Activated CD8-positive, alpha-beta memory T cell treated with anti-CD3 and anti-CD28 coated beads, Interleukin-2, amount 50 U/mL, for 24 hours (primary cell): ENCODE results near the gene COL7A1.
"Not testable (repeated sequence)": the region's sequence is repeated elsewhere in the genome, so short reads cannot be mapped to it uniquely, and the experiment has no call there.

Experiments
- DNase-seq: peaks from one replicate; pipeline ENCODE4 v3.0.0-alpha.2; 2020; ENCODE audit errors: extremely low read depth

Gene COL7A1

DNA sequence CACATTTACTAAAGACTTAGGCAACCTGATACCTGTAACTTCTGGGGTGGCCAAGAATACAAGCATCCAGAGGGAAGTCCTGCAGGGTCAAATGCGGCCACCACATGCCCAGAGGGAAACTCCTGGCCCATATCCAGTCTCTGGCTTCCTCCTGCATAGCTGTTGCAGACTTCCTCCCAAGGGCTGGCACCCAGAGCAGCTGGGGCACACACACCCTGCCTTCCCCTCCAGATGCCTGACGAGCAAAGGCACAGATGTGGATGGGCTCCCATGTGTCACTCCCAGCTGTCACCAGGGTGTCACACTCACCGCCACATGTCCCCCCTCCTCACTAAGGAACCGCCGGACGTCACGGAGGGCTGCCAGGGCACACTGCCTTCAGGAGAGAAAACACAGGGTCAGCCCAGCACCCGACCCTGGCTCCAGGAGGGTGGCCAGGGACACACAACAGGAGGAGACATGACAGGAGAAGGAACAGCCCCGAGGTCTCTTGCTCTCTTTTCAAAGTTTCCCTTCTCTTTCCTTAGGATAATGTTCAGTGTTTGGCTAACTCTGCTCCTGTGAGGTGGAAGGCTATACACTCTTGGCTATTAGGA lies 51.8 kb downstream of the COL7A1 start:
- no peak for DNase-seq

DNA sequence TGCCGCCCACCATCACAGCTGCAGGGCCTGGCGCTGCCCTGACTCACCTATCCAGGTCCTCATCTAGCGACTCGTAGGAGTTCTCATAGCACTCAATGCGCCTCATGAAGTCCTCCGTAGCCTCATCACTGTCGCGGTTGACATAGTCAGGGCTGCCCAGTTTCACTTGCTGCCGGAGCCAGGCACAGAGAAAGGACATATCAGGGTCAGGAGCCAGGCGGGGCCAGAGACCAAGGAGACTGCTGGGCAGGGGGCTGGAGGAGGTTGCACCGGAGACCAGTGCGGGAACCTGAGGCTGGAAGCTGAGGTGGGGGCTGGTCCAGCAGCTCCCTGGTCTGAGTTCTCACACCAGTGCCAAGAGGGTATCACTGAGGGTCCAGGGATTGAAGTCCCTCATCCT lies 56.7 kb downstream of the COL7A1 start:
- no peak for DNase-seq

DNA sequence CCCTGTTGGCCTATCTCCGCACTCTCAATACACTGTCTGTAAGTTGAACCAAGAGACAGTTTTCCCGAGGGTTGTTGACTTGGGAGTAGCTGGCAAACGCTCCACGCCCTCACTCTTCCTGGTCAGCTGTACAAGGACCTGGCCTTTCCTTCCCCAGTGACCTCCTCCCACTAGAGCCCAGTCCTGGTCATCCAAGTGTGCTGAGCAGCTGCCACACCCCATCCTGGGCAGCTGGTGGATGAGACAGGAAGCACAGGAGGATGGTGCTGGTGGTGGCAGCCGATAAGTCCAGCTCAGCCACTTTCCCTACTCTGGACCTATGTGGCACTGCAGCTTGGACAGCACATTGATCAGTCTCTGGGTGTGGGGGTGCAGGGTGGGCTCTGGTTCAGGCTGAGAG lies 58.3 kb downstream of the COL7A1 start:
- no peak for DNase-seq

DNA sequence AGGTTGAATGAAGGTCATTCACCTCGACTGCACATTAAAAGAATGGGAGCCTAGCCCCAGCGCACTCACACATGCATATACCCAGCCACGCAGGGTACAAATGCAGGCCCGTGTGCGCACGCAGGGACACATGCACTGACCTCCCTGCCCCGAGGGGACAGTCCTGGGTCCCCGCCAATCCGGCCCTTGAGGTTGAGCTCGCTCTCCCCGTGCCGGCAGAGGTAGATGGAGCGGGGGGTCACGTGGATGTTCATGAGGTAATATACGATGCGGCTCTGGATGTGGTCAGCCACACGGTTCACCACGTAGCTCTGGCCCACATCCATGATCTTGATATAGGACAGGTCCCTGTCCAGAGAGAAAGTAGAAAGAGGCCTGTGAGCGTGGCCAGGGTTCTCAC lies 59.0 kb downstream of the COL7A1 start:
- DNase-seq = no peak

DNA sequence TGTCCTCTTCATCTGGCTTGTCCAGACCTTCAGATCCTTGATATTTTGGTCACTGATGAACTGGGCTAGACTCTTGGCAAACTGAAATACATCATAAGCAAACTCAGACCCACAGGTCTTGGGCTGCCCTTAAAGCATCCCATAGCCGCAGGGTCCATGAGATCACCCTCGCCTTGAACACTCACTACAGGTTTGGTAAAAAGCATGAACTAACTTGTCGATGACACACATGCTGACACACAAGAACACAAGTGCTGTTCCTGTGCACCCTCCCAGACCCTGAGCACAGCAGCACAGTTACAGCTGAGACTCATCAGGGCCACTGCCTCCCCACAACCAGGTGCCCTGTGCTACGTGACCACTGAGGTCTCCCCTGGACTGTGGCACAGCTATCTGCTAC lies 59.6 kb downstream of the COL7A1 start:
- no peak for DNase-seq

DNA sequence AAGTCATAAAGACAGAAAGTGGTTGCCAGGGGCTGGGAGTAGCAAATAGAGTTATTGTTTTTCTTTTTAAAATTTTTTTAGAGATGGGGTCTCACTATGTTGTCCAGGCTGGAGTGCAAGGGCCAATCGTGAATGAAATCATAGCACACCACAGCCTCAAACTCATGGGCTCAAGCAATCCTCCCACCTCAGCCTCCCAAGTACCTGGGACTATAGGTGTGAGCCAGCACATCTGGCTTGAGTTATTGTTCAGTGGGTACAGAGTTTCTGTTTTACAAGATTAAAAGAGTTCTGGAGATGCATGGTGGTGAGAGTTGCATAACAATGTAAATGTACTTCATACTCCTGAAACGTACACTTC lies 62.2 kb downstream of the COL7A1 start:
- DNase-seq = no peak

DNA sequence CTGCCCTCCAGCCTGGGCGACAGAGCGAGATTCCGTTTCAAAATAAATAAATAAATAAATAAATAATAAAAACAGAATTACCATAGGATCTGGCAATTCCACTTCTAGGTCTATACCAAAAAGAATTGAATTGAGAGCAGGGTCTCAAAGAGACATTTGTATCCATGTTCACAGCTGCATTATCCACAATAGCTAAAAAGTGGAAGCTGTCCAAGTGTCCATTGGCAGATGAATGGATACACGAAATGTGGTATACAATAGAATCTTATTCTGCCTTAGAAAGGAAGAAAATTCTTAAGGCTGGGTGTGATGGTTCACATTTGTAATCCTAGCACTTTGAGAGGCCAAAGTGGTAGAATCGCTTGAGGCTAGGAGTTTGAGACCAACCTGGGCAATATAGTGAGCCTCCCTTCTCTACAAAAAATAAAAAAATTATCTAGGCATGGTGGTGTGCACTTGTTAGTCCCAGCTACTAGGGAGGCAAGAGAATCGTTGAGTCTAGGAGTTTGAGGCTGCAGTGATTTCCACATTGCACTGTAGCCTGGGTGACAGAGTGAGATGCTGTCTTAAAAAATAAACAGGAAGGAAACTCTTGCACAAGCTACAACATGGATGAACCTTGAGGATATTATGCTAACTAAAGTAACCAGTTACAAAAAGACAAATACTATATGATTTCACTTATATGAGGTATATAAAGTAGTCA lies 62.7 kb downstream of the COL7A1 start:
- DNase-seq = no peak

DNA sequence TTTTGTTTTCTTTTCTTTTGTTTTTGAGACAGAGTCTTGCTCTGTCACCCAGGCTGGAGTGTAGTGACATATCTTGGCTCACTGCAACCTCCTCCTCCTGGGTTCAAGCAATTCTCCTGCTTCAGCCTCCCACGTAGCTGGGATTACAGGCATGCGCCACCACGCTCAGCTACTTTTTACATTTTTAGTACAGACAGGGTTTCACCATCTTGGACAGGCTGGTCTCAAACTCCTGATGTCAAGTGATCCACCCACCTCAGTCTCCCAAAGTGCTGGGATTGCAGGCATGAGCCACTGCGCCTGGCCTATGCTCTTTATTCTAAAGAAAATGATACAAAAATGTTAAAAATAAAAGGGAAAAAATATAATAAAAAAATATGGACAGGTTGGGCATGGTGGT lies 64.4 kb downstream of the COL7A1 start:
- not testable (repeated sequence) for DNase-seq

DNA sequence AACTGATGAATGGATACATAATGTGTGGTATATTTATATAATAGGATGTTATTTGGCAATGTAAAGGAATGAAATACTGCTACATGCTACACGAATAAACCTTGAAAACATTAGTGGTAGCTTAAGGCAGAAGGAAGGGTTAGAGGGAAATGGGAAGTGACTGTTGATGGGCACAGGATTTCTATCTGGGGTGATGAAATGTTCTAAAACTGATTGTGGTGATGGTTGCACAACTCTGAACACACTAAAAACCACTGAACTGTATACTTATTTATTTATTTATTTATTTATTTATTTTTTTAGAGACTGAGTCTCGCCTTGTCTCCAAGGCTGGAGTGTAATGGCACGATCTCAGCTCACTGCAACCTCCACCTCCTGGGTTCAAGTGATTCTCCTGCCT lies 66.4 kb downstream of the COL7A1 start:
- no peak for DNase-seq

DNA sequence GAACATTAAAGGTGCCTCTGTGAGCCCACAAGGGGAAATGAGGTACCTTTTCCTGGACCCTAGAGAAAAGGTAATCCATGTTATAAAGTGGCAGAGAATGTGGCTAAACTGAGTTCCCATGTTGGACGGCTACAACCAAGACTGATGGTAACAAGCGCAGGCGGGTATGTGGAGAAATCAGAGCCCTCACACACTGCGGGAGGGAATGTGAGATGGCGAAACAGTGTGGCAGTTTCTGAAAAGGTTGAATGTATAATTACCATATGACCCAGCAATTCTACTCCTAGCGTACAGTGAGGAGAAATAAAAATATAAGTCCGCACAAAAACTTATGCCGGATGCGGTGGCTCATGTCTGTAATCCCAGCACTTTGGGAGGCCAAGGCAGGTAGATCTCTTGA lies 67.1 kb downstream of the COL7A1 start:
- no peak for DNase-seq

DNA sequence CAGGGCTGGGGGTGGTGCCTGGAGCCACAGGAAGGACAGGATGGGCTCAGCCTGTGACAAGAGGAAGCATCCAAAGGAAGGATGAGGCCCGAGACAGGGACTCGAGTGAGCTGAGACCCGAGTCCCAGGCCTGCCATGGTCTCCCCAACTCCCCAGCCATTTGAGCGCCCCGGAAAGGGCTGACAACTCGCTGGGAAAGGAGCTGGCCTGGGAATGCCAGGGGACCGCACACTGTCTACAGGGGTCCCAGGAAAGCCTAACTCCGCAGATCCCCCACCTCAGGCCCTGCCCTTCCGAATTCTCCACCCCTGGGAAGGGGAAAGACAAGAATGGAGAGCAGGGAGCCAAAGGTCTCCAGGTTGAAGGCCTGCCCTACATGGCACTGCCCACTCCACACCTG lies 70.2 kb downstream of the COL7A1 start:
- DNase-seq = no peak

DNA sequence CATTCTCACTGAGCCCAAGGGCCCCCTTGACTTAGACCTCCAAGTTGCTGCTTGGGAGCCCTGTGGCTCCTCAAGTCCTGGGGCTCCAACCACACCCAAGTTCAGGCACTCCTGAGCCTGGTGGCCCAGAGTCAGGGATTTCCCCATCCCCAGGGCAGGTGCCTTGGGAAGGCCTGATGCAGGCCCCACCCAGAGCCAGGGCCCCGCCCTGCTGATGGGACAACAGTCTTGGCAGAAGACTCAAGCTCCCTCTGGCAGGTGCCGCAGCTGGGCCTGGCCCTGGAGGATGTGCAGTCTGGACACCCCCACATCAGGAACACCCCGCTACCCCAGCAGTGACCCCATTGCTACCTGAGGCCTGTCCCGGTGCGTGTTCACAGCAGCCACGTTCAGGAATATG lies 73.5 kb downstream of the COL7A1 start:
- no peak for DNase-seq

DNA sequence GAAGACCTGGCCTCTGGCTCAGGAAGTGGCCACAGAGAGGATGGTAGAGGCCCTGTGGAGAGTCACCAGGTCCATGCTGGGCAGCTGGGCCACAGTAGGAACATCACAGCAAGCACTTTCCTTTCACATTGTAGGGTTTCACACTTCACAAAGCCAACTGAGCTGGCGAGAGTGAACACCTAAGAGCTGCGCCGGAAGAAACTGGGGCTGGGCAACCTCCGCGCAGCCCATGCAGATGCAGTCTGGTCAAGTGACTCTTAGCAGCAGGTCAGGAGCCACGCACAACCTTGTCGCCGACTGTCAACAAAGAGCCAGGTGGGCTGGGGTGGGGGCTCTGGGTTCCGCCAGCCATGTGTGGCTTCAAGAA lies 75.9 kb downstream of the COL7A1 start:
- DNase-seq = no peak

DNA sequence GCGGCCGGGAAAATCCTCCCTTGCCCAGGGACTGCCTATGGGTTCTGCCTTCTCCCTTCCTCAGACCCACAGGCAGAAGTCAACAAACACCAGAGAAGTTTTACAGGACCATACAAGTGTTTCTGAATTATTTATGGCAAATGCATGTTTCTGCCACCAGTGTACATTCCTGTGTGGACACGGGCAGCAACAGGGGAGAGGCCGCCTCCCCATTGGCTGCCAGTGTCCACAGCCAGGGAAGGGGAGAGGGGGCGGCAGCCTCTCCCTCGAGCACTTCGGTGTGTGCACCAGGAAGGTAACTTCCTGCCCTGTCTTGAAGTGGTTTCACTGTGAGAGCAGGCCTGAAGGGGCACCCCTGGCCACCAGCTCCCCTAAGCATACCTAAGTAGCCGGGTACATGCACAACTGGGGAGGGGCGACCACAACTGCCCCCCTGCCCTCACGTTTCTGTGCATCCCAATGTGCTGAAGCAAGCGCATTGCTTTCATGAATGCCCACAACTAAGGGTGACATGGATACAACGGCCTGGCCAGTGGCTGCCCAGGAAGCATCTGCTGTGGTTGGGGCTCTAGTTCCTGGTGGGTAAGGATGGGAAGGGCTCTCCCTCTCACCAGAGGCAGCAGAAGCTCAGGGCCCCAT lies 76.4 kb downstream of the COL7A1 start:
- DNase-seq = no peak

DNA sequence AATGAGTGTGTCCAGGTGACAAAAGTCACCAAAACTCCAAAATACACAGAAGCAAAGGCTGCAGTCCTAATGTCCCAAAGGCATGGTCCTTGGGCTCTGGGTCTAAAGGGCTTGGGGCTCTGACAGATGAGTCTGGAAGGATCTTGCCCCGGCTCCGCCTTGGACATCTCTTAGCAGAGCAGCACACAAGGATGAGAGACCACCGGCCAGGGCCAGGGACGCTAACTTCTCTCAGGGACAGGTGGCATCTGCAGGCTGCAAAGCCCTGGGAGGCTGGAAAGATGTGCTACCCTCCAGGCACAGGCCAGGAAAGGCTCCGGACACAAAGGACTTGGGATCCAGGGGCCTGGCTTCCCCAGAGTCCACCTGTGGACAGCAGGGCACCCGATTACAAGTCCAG lies 77.1 kb downstream of the COL7A1 start:
- no peak for DNase-seq

DNA sequence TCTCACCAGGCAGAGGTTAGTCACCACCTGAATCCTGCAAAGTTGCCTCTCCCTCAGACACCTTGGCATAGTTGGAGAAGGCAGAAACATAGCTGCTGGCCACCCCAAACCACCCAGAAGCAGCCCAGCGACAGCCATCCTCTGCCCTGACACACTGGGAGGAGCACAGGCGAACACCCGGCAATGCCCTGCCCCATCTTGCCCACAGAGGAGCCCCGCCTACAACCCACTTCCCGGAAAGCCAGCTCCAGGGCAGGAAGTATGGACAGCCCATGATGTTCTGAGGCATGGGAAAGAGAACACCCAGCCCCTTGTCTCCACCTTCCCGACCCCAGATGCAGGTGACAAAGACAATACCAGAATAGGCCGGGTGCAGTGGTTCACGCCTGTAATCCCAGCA lies 78.6 kb downstream of the COL7A1 start:
- no peak for DNase-seq

DNA sequence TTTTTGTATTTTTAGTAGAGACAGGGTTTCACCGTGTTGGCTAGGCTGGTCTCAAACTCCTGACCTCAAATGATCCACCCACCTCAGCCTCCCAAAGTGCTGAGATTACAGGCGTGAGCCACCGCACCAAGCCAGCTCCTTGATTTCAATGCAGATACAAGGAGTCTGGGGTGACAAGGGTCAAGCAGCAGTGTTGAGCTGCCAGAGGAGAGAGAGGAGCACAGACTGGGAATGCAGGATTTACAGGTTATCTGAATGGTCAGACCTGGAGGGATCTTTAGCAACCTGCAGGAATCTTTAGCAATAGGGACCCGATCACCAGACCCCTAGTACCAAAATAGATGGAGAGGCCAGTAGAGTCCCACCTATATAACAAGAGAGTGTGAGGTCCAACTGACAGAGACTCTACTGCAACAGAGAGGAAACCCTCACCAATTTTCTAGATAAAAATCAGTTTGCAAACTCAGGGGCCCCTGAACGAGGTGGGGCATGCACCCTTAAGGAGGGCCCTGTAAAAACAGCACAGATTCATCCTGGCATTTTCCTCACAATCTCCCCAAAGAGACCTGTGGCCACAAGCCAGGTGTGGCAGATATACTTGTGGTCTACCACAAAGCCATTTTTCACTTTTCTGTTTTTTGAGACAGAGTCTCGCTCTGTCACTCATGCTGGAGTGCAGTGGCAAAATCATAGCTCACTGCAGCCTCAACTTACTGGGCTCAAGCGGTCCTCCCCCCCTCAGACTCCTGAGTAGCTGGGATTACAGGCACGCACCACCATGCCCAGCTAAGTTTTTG lies 80.5 kb downstream of the COL7A1 start:
- no peak for DNase-seq
